Keratinocyte (primary cell): ENCODE data around the gene CDC42EP4. TPM values are rescaled to one million over a fixed set of nuclear protein-coding genes. Genes with fewer than 3 reads are reported as not detected.

ENCODE experiments used
- DNase-seq: peaks from one replicate; pipeline ENCODE4 v3.0.0-alpha.2; 2011; ENCODE audit warnings: low read depth, missing footprints, low spot score
- FAIRE-seq: peaks from 2 replicates; lab custom pipeline; 2011; peaks lifted over from hg19 to GRCh38; lab: Jason Lieb, UNC
- H2AFZ ChIP-seq: 2 replicates; pipeline ENCODE4 v1.6.0; 2012; ENCODE audit warnings: low read length, control low read depth, inconsistent platforms; ENCODE audit not compliant: control insufficient read depth
- H3K27ac ChIP-seq: 2 replicates; pipeline ENCODE4 v1.5.1; 2011; ENCODE audit warnings: low read length; ENCODE audit not compliant: control insufficient read depth, insufficient read depth
- H3K27me3 ChIP-seq: 3 replicates; pipeline ENCODE4 v1.6.0; 2011; ENCODE audit warnings: low read length; ENCODE audit not compliant: control insufficient read depth, insufficient read depth; ENCODE audit errors: extremely low read depth
- H3K36me3 ChIP-seq, 2 experiments: 2 replicates in 1 of 2; 3 replicates in 1 of 2; pipeline ENCODE4 v1.5.1; 2011; ENCODE audit warnings: low read length in 2 of 2, mild to moderate bottlenecking in 1 of 2; ENCODE audit not compliant: control insufficient read depth in 2 of 2, insufficient read depth in 2 of 2; ENCODE audit errors: extremely low read depth in 1 of 2
- H3K4me1 ChIP-seq: 3 replicates; pipeline ENCODE4 v1.5.1; 2011; ENCODE audit warnings: low read length; ENCODE audit not compliant: control insufficient read depth, insufficient read depth; ENCODE audit errors: extremely low read depth
- H3K4me2 ChIP-seq: 3 replicates; pipeline ENCODE4 v1.6.0; 2011; ENCODE audit warnings: low read depth, low read length; ENCODE audit not compliant: control insufficient read depth, insufficient read depth; ENCODE audit errors: extremely low read depth
- H3K4me3 ChIP-seq, 3 experiments: fragments of 200-600 bp in 1 of 3; sonication (generic) in 1 of 3; 2 replicates in 2 of 3; 3 replicates in 1 of 3; pipeline ENCODE4 v1.5.1; 2011 to 2016; ENCODE audit warnings: low read length in 3 of 3, mild to moderate bottlenecking in 3 of 3, control low read depth in 2 of 3, inconsistent platforms in 1 of 3, low read depth in 1 of 3, mixed read lengths in 1 of 3, mixed run types in 1 of 3, moderate library complexity in 1 of 3; ENCODE audit not compliant: control insufficient read depth in 2 of 3, insufficient read depth in 2 of 3; ENCODE audit errors: extremely low read depth in 1 of 3
- H3K79me2 ChIP-seq: 2 replicates; pipeline ENCODE4 v1.6.0; 2012; ENCODE audit warnings: low read length; ENCODE audit not compliant: control insufficient read depth, insufficient read depth
- H3K9ac ChIP-seq: 3 replicates; pipeline ENCODE4 v1.6.0; 2011; ENCODE audit warnings: low read length; ENCODE audit not compliant: control insufficient read depth, insufficient read depth; ENCODE audit errors: extremely low read depth
- H3K9me1 ChIP-seq: 3 replicates; pipeline ENCODE4 v1.6.0; 2011; ENCODE audit warnings: low read length; ENCODE audit not compliant: control insufficient read depth, insufficient read depth; ENCODE audit errors: extremely low read depth
- H3K9me3 ChIP-seq: 2 replicates; pipeline ENCODE4 v1.5.1; 2012; ENCODE audit warnings: low read depth, low read length; ENCODE audit not compliant: control insufficient read depth
- H4K20me1 ChIP-seq: 3 replicates; pipeline ENCODE4 v1.6.0; 2011; ENCODE audit warnings: low read length; ENCODE audit not compliant: control insufficient read depth, insufficient read depth; ENCODE audit errors: extremely low read depth
- EZH2 ChIP-seq: IDR thresholded peaks from one replicate; pipeline ENCODE4 v1.6.1; 2012; ENCODE audit warnings: inconsistent platforms, mild to moderate bottlenecking, low read length, moderate library complexity
- dilution Hi-C: fragments of 300-500 bp; cut with MboI; formaldehyde crosslinking; loops from one replicate; pipeline ENCODE4 v1.7.0; 2020; ENCODE audit warnings: low sequenced_read_pairs; ENCODE audit not compliant: extremely low pct_ligation_motif_present
- polyA plus RNA-seq, 5 experiments: library from polyadenylated mRNA; depleted of rRNA in 3 of 5; stranded (reverse) in 3 of 5; stranded (forward) in 1 of 5; unstranded in 1 of 5; fragments of >200 nt; gene quantifications; 1 replicate in 1 of 5; 2 replicates in 3 of 5; 3 replicates in 1 of 5; pipeline versions ENCODE4 v1.2.1 to v1.2.3, GENCODE V29; 2011 to 2012; ENCODE audit warnings: missing spikeins in 2 of 5, low read depth in 1 of 5, low replicate concordance in 1 of 5
- TF ChIP-seq, protein P1 (sequence below), 3 experiments: IDR thresholded peaks in 1 of 3; conservative IDR thresholded peaks in 1 of 3; optimal IDR thresholded peaks in 1 of 3; 2 replicates in 2 of 3; 3 replicates in 1 of 3; pipeline versions ENCODE3 to v1.5.1; 2011; ENCODE audit warnings: low read length in 3 of 3, mild to moderate bottlenecking in 3 of 3, moderate library complexity in 2 of 3, control low read depth in 1 of 3, inconsistent platforms in 1 of 3; ENCODE audit not compliant: insufficient read depth in 2 of 3; ENCODE audit errors: extremely low read depth in 1 of 3

CDC42EP4 gene
- polyA plus RNA-seq, 1 donor (not counting 4 experiments of a cell fraction or from before 2014, with no cell fraction given) = 9.4 TPM

GRCh38 chr17:73269791-73270190 lies 42.0 kb downstream of the CDC42EP4 start:
- no peak overlapping the region for H3K4me2 ChIP-seq
- H3K27me3 ChIP-seq = no peaks in the 10 kb centered on the region
- no peaks in the 10 kb centered on the region for H3K79me2 ChIP-seq
- DNase-seq (no peak), FAIRE-seq (no peak)
- peaks cover 6% of the 10 kb centered on the region for H3K4me1 ChIP-seq
- no peak overlapping the region for H3K9ac ChIP-seq
- no peaks in the 10 kb centered on the region for H3K9me3 ChIP-seq
- no peaks in the 10 kb centered on the region for H4K20me1 ChIP-seq
- TF ChIP-seq, protein P1, sequence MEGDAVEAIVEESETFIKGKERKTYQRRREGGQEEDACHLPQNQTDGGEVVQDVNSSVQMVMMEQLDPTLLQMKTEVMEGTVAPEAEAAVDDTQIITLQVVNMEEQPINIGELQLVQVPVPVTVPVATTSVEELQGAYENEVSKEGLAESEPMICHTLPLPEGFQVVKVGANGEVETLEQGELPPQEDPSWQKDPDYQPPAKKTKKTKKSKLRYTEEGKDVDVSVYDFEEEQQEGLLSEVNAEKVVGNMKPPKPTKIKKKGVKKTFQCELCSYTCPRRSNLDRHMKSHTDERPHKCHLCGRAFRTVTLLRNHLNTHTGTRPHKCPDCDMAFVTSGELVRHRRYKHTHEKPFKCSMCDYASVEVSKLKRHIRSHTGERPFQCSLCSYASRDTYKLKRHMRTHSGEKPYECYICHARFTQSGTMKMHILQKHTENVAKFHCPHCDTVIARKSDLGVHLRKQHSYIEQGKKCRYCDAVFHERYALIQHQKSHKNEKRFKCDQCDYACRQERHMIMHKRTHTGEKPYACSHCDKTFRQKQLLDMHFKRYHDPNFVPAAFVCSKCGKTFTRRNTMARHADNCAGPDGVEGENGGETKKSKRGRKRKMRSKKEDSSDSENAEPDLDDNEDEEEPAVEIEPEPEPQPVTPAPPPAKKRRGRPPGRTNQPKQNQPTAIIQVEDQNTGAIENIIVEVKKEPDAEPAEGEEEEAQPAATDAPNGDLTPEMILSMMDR (optimal IDR thresholded peaks at IDR 0.05 in 1 of 3, IDR thresholded peaks at IDR 0.05 in 1 of 3, conservative IDR thresholded peaks at IDR 0.05 in 1 of 3; ENCODE audit: extremely low read depth in 1 of 3, insufficient read depth in 2 of 3, low read length in 3 of 3) = no peak
- TF ChIP-seq EZH2 = no peak
- H3K27ac ChIP-seq = no peak overlapping the region
- H3K9me1 ChIP-seq = no peaks in the 10 kb centered on the region
- dilution Hi-C loops = loop anchor here (5.0 kb wide), 1 partner anchor 78 kb away; no protein-coding TSS in a partner anchor
- H3K36me3 ChIP-seq = no peaks in the 10 kb centered on the region
- no peak overlapping the region for H3K4me3 ChIP-seq
- no peak overlapping the region for H2AFZ ChIP-seq

DNA sequence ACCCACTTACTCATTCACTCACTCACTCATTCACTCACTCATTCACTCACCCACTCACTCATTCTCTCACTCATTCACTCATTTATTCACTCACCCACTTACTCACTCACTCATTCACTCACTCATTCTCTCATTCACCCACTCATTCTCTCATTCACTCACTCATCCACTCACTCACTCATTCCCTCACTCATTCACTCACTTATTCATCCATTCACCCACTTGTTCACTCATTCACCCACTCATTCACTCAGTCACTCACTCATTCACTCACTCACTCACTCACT lies 42.5 kb downstream of the CDC42EP4 start:
- Histone ChIP-seq H4K20me1 (no peaks in the 10 kb centered on the region), H3K27me3 (no peaks in the 10 kb centered on the region), H3K4me2 (no peak overlapping the region), H3K79me2 (no peaks in the 10 kb centered on the region), H3K9me3 (no peaks in the 10 kb centered on the region), H3K36me3 (no peaks in the 10 kb centered on the region), H3K27ac (no peak overlapping the region), H3K9ac (no peak overlapping the region), H3K4me3 (no peak overlapping the region), H3K9me1 (no peaks in the 10 kb centered on the region), H2AFZ (no peak overlapping the region), H3K4me1 (peaks cover 6% of the 10 kb centered on the region)
- FAIRE-seq = no peak
- no peak for DNase-seq
- TF ChIP-seq, protein P1 (optimal IDR thresholded peaks at IDR 0.05 in 1 of 3, IDR thresholded peaks at IDR 0.05 in 1 of 3, conservative IDR thresholded peaks at IDR 0.05 in 1 of 3; ENCODE audit: extremely low read depth in 1 of 3, insufficient read depth in 2 of 3, low read length in 3 of 3) = no peak
- TF ChIP-seq EZH2 = no peak
- dilution Hi-C loops = loop anchor here (5.0 kb wide), 1 partner anchor 78 kb away; no protein-coding TSS in a partner anchor
